ENCODE results near the gene RDH8.

Gene RDH8

GRCh38 chr19:10043286-10043927 is 30.1 kb downstream of the RDH8 start:
- DNase-seq, result no peak

GRCh38 chr19:10044390-10044789 is 31.1 kb downstream of the RDH8 start:
- DNase-seq, result no peak

- no peak for DNase-seq
These were observed 32.1 kb downstream of the RDH8 start for GRCh38 chr19:10045371-10045770.

- DNase-seq, result no peak
These were observed 36.3 kb downstream of the RDH8 start for GRCh38 chr19:10049626-10050025.

GRCh38 chr19:10052602-10053360 is 39.5 kb downstream of the RDH8 start:
- no peak for DNase-seq

GRCh38 chr19:10061717-10062310 is 48.5 kb downstream of the RDH8 start:
- DNase-seq, result no peak

- DNase-seq, result no peak
These were observed 54.9 kb downstream of the RDH8 start for GRCh38 chr19:10068205-10068604.

- no peak for DNase-seq
These were observed 55.8 kb downstream of the RDH8 start for GRCh38 chr19:10069046-10069445.

- no peak for DNase-seq
These were observed 57.6 kb downstream of the RDH8 start for GRCh38 chr19:10070730-10071446.

Measured in NCI-H69 (cell line).